HCT116 (cell line): ENCODE results near the gene ACER3. TPM values are rescaled to one million over a fixed set of nuclear protein-coding genes. Genes with fewer than 3 reads are reported as not detected.

Experiments
- ATAC-seq: fragments of 200-7000 bp; cut with Tn5 transposase; 2 replicates; pipeline ENCODE4 v1.9.1; 2020; ENCODE audit warnings: mild to moderate bottlenecking, moderate library complexity
- BruUV-seq: library from RNA; stranded (reverse); fragments of 400-500 nt; replicated peaks from 2 replicates; lab custom pipeline; 2021; lab: Mats Ljungman, UMichigan
- CTCF ChIA-PET: fragments of 300-600 bp; sonication (Branson Sonifier 250); formaldehyde crosslinking; loops from one replicate; lab custom pipeline; 2021; ENCODE audit warnings: antibody characterized with exemption; lab: Charles Lee
- POLR2A ChIA-PET: fragments of 300-600, 350-600 bp; sonication (Branson Sonifier 250); formaldehyde crosslinking; loops from one replicate; lab custom pipeline; 2021; ENCODE audit warnings: antibody characterized with exemption; lab: Charles Lee
- RAD21 ChIA-PET, 2 experiments: fragments of 300-600 bp; sonication (Branson Sonifier 250); formaldehyde crosslinking; loops; one replicate each; lab custom pipeline; 2023; ENCODE audit warnings: low total read pairs in 2 of 2; ENCODE audit not compliant: uncharacterized antibody in 2 of 2, unreplicated experiment in 2 of 2, low non-redundant PET in 1 of 2; lab: Charles Lee
- DNase-seq: peaks from one replicate; pipeline ENCODE4 v3.0.0-alpha.2; 2010; ENCODE audit warnings: low read depth, low spot score
- H2AFZ ChIP-seq: fragments of 200-600 bp; shearing (Covaris generic), sonication (generic); 2 replicates; pipeline ENCODE4 v1.6.1; 2017; ENCODE audit warnings: low read depth, mixed run types, mixed read lengths, antibody characterized with exemption, low read length; ENCODE audit not compliant: poor library complexity, severe bottlenecking
- H3K27ac ChIP-seq: 2 replicates; pipeline ENCODE4 v1.5.1; 2012; ENCODE audit warnings: low read depth, low read length
- H3K27me3 ChIP-seq: fragments of 200-600 bp; sonication (generic); 2 replicates; pipeline ENCODE4 v1.6.1; 2016; ENCODE audit warnings: mixed run types, low read length, mixed read lengths; ENCODE audit not compliant: insufficient read depth
- H3K36me3 ChIP-seq, 2 experiments: fragments of 200-500 bp in 1 of 2; fragments of 200-600 bp in 1 of 2; sonication (Bioruptor generic) in 1 of 2; sonication (generic) in 1 of 2; 2 replicates each; pipeline versions ENCODE4 v1.5.1 to v1.6.1; 2014 to 2016; ENCODE audit warnings: low read length in 2 of 2, inconsistent platforms in 1 of 2, mixed read lengths in 1 of 2, mixed run types in 1 of 2; ENCODE audit not compliant: insufficient read depth in 2 of 2, control insufficient read depth in 1 of 2
- H3K4me1 ChIP-seq, 2 experiments: fragments of 200-600 bp in 1 of 2; sonication (generic) in 1 of 2; 2 replicates each; pipeline versions ENCODE4 v1.5.1 to v1.6.1; 2012 to 2017; ENCODE audit warnings: low read length in 2 of 2, inconsistent platforms in 1 of 2, mild to moderate bottlenecking in 1 of 2, mixed read lengths in 1 of 2, mixed run types in 1 of 2, moderate library complexity in 1 of 2; ENCODE audit not compliant: insufficient read depth in 2 of 2, control insufficient read depth in 1 of 2
- H3K4me2 ChIP-seq: fragments of 200-600 bp; sonication (generic); 2 replicates; pipeline ENCODE4 v1.6.1; 2017; ENCODE audit warnings: mixed run types, low read length, mixed read lengths
- H3K4me3 ChIP-seq, 2 experiments: fragments of 200-600 bp in 1 of 2; sonication (generic) in 1 of 2; replicated peaks in 1 of 2; 2 replicates each; pipeline ENCODE4 v1.5.1; 2011 to 2016; ENCODE audit warnings: low read length in 2 of 2, control low read depth in 1 of 2, low read depth in 1 of 2, mild to moderate bottlenecking in 1 of 2, mixed read lengths in 1 of 2, mixed run types in 1 of 2
- H3K79me2 ChIP-seq: fragments of 200-600 bp; sonication (generic); 2 replicates; pipeline ENCODE4 v1.6.1; 2017; ENCODE audit warnings: mild to moderate bottlenecking, mixed run types, low read length, moderate library complexity, mixed read lengths; ENCODE audit not compliant: insufficient read depth
- H3K9ac ChIP-seq: fragments of 200-600 bp; sonication (generic); 2 replicates; pipeline ENCODE4 v1.6.1; 2016; ENCODE audit warnings: low read length, mixed read lengths
- H3K9me2 ChIP-seq: fragments of 200-600 bp; sonication (generic), shearing (Covaris generic); 2 replicates; pipeline ENCODE4 v1.6.1; 2017; ENCODE audit warnings: mixed run types, mild to moderate bottlenecking, moderate library complexity; ENCODE audit not compliant: insufficient read depth
- H3K9me3 ChIP-seq, 2 experiments: fragments of 200-500 bp in 1 of 2; fragments of 200-600 bp in 1 of 2; sonication (Bioruptor generic) in 1 of 2; sonication (generic) in 1 of 2; 2 replicates each; pipeline ENCODE4 v1.6.1; 2014 to 2017; ENCODE audit warnings: low read length in 2 of 2, mixed read lengths in 2 of 2, inconsistent platforms in 1 of 2, low read depth in 1 of 2, mild to moderate bottlenecking in 1 of 2, mixed run types in 1 of 2, moderate library complexity in 1 of 2; ENCODE audit not compliant: control insufficient read depth in 1 of 2, insufficient read depth in 1 of 2
- H4K20me1 ChIP-seq: fragments of 200-600 bp; sonication (generic), shearing (Covaris generic); 2 replicates; pipeline ENCODE4 v1.6.1; 2017; ENCODE audit warnings: mixed run types, mild to moderate bottlenecking, moderate library complexity; ENCODE audit not compliant: insufficient read depth
- ATF3 ChIP-seq: IDR thresholded peaks from 2 replicates; pipeline ENCODE4 v1.6.1; 2012
- CBX3 ChIP-seq: IDR thresholded peaks from 2 replicates; pipeline ENCODE4 v1.6.1; 2012; ENCODE audit warnings: low read depth
- CTCF ChIP-seq, 3 experiments: fragments of 200-600 bp in 1 of 3; sonication (generic) in 1 of 3; IDR thresholded peaks in 2 of 3; conservative IDR thresholded peaks in 1 of 3; 2 replicates each; pipeline ENCODE4 v1.5.1; 2012 to 2017; ENCODE audit warnings: low read depth in 2 of 3, low read length in 2 of 3, antibody characterized with exemption in 1 of 3, borderline replicate concordance in 1 of 3, control low read depth in 1 of 3, mild to moderate bottlenecking in 1 of 3, mixed read lengths in 1 of 3, mixed run types in 1 of 3, moderate library complexity in 1 of 3; ENCODE audit not compliant: insufficient read depth in 1 of 3
- EGR1 ChIP-seq: IDR thresholded peaks from 2 replicates; pipeline ENCODE4 v1.6.1; 2012; ENCODE audit warnings: low read depth
- EZH2 ChIP-seq: fragments of 200-600 bp; sonication (generic); IDR thresholded peaks from 2 replicates; pipeline ENCODE4 v1.6.1; 2017; ENCODE audit warnings: antibody characterized with exemption, mixed run types
- JUND ChIP-seq: IDR thresholded peaks from 2 replicates; pipeline ENCODE4 v1.6.1; 2012
- POLR2A ChIP-seq: IDR thresholded peaks from 2 replicates; pipeline ENCODE4 v1.7.0; 2011; ENCODE audit warnings: borderline replicate concordance; ENCODE audit not compliant: insufficient read depth, insufficient read length; ENCODE audit errors: extremely low read depth
- POLR2AphosphoS5 ChIP-seq: IDR thresholded peaks from 2 replicates; pipeline ENCODE4 v1.6.1; 2011; ENCODE audit warnings: mild to moderate bottlenecking, low read depth, low read length, moderate library complexity
- REST ChIP-seq: IDR thresholded peaks from 2 replicates; pipeline ENCODE4 v1.6.1; 2012; ENCODE audit warnings: low read depth
- SP1 ChIP-seq: IDR thresholded peaks from 2 replicates; pipeline ENCODE4 v1.6.1; 2012; ENCODE audit warnings: low read depth
- SRF ChIP-seq: IDR thresholded peaks from 2 replicates; pipeline ENCODE4 v1.6.1; 2012; ENCODE audit warnings: low read depth
- intact Hi-C: fragments of 100-400 bp; cut with micrococcal nuclease; formaldehyde crosslinking; loops from 2 replicates; pipeline ENCODE4 v1.10.0; 2022
- total RNA-seq: library from RNA; stranded (reverse); gene quantifications from one replicate; pipeline ENCODE4 v1.2.1, GENCODE V29; 2021; ENCODE audit not compliant: unreplicated experiment

ACER3 gene
- total RNA-seq, 1 experiment from 2014 or later, result 19.1 TPM

GRCh38 chr11:76947800-76948199, 87.1 kb downstream of the ACER3 start:
- RAD21 ChIA-PET, result no interaction called here
- Histone ChIP-seq H3K4me2 (no peak overlapping the region), H3K9ac (no peak overlapping the region), H3K27me3 (no peaks in the 10 kb centered on the region), H3K79me2 (no peaks in the 10 kb centered on the region; the same call in 1 of the 2 replicates), H2AFZ (no peak overlapping the region), H3K4me3 (no peak overlapping the region), H3K9me2 (no peaks in the 10 kb centered on the region), H3K4me1 (no peaks in the 10 kb centered on the region), H3K27ac (no peak overlapping the region), H3K36me3 (no peaks in the 10 kb centered on the region), H4K20me1 (no peaks in the 10 kb centered on the region), H3K9me3 (no peaks in the 10 kb centered on the region; a peak in 1 of 4 replicates)
- BruUV-seq, result no TSS peak
- CTCF ChIA-PET, result interaction anchor here (1.3 kb wide), 1 partner anchor 28 kb away, joined by 5 read pairs; no protein-coding TSS in a partner anchor
- intact Hi-C loops, result no loop called here
- ATAC-seq (no peak), DNase-seq (no peak)
- POLR2A ChIA-PET, result no interaction called here
- TF ChIP-seq JUND (no peak), SP1 (no peak), REST (no peak), EGR1 (no peak), POLR2AphosphoS5 (no peak), ATF3 (no peak), POLR2A (no peak), SRF (no peak), EZH2 (no peak), CBX3 (no peak), CTCF (IDR thresholded peaks at IDR 0.05 in 2 of 3, conservative IDR thresholded peaks at IDR 0.05 in 1 of 3; ENCODE audit: borderline replicate concordance in 1 of 3, insufficient read depth in 1 of 3, low read depth in 2 of 3, low read length in 2 of 3) (no peak)
